Stimulated activated naive CD8-positive, alpha-beta T cell treated with anti-CD3 and anti-CD28 coated beads, Interleukin-15, Interleukin-2, amounts not matched to agents 100 ng/mL and 50 ng/mL, for 24 hours (primary cell): ENCODE data around the gene TYMP.

Experiments
- H3K27ac Mint-ChIP-seq: one replicate; pipeline ENCODE4 v1.8.0; 2021; ENCODE audit warnings: mild to moderate bottlenecking, mixed read lengths
- H3K27me3 Mint-ChIP-seq: one replicate; pipeline ENCODE4 v1.8.0; 2021; ENCODE audit warnings: mixed read lengths
- H3K36me3 Mint-ChIP-seq: one replicate; pipeline ENCODE4 v1.8.0; 2021; ENCODE audit warnings: low read depth, mixed read lengths
- H3K4me1 Mint-ChIP-seq: one replicate; pipeline ENCODE4 v1.8.0; 2021; ENCODE audit warnings: low read depth, mixed read lengths
- H3K4me3 Mint-ChIP-seq: one replicate; pipeline ENCODE4 v1.8.0; 2021; ENCODE audit warnings: mild to moderate bottlenecking, mixed read lengths
- H3K9me3 Mint-ChIP-seq: one replicate; pipeline ENCODE4 v1.8.0; 2021; ENCODE audit warnings: mixed read lengths

The TYMP gene

GRCh38 chr22:50529897-50530579, at the start of gene TYMP:
TSS of gene TYMP (minus strand) at chr22:50530012. CDS start at chr22:50529709, 303 bp downstream.
- peak within 1 kb of the TSS; percentile 96 for H3K27ac Mint-ChIP-seq
- peaks cover 15% of the 10 kb centered on the region for H3K36me3 Mint-ChIP-seq
- H3K27me3 Mint-ChIP-seq = no peaks in the 10 kb centered on the region

DNA sequence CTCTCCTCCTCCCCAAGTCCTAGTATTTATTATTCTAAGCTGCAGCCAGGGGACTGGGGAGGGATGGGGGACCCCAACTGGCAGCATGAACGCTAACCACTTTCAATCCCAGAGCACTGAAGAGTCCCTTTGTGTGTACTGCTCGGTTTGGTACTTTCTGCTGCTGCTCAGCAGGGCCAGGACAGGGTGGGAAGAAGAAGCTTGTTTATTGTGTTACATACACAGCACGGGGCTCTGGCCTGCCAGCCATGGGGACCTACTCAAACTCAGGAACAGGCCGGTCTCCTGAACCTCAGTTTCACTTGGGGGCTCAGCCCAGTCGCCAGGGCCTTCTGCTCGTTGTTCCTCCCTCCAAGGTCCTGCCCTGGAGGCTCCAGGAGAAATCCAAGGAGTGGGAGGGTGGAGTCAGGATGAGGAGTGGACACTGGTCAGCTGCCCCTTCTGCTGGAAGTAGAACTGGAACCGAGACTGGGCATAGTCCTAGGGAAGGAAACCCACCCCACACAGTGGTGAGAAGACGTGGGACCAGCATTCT, 49.0 kb upstream of the TYMP start:
- Mint-ChIP-seq H3K36me3 (peaks cover 12% of the 10 kb centered on the region), H3K27ac (no peak overlapping the region), H3K4me1 (peaks cover 24% of the 10 kb centered on the region), H3K9me3 (no peaks in the 10 kb centered on the region), H3K4me3 (no peak overlapping the region), H3K27me3 (no peaks in the 10 kb centered on the region)

More at GRCh38 chr22:50529897-50530579, at the start of gene TYMP:
- H3K9me3 Mint-ChIP-seq = no peaks in the 10 kb centered on the region
- H3K4me3 Mint-ChIP-seq = peak within 1 kb of the TSS; percentile 92
- H3K4me1 Mint-ChIP-seq = peaks cover 43% of the 10 kb centered on the region

DNA sequence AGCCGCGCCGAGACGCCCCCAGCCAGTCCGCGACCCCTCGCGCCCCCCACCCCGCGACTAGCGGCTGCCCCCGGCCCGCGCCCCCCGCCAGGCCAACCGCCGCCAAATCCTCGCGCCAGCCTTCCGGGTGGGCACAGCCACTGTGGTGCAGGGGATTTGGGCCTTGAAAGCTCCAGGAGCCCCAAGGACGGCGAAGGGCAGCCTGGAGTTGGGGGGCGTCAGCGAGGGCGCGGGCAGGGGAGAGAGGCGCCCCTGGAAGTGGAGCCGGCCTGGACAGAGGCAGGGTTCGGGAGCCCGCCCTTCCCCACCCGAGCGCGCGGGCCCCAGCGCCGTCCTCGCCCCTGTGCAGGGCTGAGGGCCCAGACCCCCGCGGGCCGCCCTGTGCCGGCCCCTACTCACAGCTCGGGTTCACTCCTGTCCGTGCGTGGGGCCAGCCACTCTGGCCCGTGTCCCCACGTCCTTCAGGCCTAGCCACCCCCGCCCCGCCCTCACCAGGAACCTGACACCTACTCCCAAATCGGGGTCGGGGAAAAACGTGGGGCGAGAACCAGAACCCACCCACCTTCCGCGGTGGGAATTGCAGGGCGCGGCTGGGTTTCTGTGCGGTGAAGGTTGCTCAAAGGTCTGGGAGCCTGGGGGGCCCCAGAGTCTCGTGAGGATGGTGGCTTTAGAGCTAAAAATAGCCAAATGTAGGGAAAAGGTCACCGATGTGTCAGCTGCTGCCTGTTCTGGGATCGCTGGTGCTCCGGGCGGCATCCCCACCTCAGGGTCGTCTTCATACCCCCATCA, 48.4 kb upstream of the TYMP start, which contains the start of gene CPT1B:
TSS of gene CPT1B (minus strand) at position 441 of the 789 bp plus-strand sequence. CDS start 512 bp downstream, outside the sequence.
- peak within 1 kb of the TSS; percentile 26 for H3K4me3 Mint-ChIP-seq
- peaks cover 12% of the 10 kb centered on the region for H3K36me3 Mint-ChIP-seq
- H3K9me3 Mint-ChIP-seq = no peaks in the 10 kb centered on the region
- no peak within 1 kb of the TSS for H3K27ac Mint-ChIP-seq
- peaks cover 17% of the 10 kb centered on the region for H3K4me1 Mint-ChIP-seq
- H3K27me3 Mint-ChIP-seq = no peaks in the 10 kb centered on the region

DNA sequence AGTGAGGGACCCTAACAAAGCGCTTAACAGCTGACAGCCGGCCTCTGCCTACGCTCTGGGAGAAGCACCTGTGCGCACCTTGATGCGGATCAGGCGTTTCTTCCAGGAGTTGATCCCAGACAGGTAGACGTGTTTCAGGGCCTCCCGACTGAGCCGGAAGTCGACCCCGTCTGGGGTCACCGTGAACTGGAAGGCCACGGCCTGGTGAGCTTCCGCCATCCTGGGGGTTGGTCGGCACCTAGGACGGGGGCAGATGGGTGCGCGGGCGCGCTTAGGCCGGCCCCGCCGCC, 47.8 kb upstream of the TYMP start:
- peaks cover 12% of the 10 kb centered on the region for H3K36me3 Mint-ChIP-seq

DNA sequence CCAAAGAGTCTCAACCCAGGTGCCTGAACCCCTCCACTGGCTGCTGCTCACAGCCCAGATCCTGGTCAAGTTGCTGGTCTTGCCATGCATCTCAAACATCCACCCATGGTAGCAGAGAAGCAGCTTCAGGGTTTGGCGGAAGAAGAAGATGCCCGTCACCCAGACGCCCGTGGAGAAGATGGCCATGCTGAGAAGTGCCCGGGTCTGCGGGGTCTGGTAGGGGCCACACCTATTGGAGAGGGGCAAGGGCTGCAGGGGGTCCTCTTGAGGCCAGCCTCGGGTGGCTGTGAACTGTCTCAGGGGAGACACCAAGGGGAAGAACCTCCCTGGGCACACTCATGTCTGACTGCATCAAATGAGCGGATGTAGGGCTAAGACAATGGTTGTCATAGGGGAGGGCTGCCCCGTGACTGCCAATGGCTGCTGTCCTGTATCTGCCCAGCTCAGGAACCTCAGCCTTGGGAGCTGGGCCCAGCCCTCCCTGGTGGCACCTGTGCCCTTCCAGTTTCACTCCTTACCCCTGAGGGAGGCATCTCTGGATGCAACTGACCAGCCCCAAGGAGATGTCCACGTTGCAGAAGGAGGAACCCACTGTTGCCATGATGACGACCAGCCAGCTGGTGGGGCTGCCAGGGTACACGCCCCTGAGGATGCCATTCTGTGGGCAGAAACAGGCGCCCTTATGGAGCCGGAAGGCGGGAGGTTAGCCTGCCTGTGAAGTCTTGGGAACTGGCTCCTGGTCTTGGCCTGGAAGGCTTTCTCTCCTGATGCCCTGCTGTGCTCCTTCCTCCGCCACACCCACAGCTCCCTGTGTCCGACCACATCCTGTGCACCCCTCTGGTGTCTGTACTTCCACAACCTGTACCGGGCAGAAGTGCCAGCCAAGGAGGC, 47.2 kb upstream of the TYMP start:
- peak overlapping the region; percentile 26 for H3K4me3 Mint-ChIP-seq

More for the DNA sequence above, 47.8 kb upstream of the TYMP start:
- H3K27ac Mint-ChIP-seq = no peak overlapping the region
- H3K4me3 Mint-ChIP-seq = peak overlapping the region; percentile 26
- no peaks in the 10 kb centered on the region for H3K9me3 Mint-ChIP-seq
- H3K27me3 Mint-ChIP-seq = no peaks in the 10 kb centered on the region
- H3K4me1 Mint-ChIP-seq = peaks cover 17% of the 10 kb centered on the region

GRCh38 chr22:50576070-50576469, 46.3 kb upstream of the TYMP start:
- no peaks in the 10 kb centered on the region for H3K27me3 Mint-ChIP-seq
- no peaks in the 10 kb centered on the region for H3K9me3 Mint-ChIP-seq
- peaks cover 9% of the 10 kb centered on the region for H3K4me1 Mint-ChIP-seq
- no peak overlapping the region for H3K4me3 Mint-ChIP-seq
- peaks cover 15% of the 10 kb centered on the region for H3K36me3 Mint-ChIP-seq
- no peak overlapping the region for H3K27ac Mint-ChIP-seq

More for the DNA sequence above, 47.2 kb upstream of the TYMP start:
- Mint-ChIP-seq H3K36me3 (peaks cover 18% of the 10 kb centered on the region), H3K27ac (no peak overlapping the region), H3K4me1 (peaks cover 17% of the 10 kb centered on the region), H3K9me3 (no peaks in the 10 kb centered on the region), H3K27me3 (no peaks in the 10 kb centered on the region)

DNA sequence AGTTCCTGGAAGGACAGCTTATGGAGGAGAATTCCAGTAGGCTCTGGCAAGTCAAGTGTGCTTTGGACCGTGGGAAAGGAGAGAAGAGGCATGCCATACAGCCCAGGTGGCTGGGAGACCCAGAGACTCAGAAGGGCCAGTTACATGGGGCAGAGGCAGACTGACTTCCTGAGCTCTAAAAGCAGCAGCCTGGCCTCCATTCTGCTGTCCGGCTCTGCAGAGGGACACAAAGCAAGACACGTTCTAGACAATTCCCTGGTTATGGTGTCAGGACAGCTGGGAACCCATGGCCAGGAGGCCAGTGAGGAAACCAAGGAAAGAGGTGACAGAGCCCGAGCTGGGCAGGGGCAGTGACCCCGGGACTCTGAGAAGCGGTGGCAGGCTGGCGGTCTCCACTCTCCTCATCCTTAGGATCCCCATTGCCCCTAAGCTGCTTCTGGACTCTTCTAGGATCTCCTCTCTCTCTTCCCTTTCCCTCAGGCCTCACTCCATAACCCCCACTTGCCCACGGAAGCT, 45.7 kb upstream of the TYMP start:
- Mint-ChIP-seq H3K9me3 (no peaks in the 10 kb centered on the region), H3K36me3 (peaks cover 18% of the 10 kb centered on the region)

DNA sequence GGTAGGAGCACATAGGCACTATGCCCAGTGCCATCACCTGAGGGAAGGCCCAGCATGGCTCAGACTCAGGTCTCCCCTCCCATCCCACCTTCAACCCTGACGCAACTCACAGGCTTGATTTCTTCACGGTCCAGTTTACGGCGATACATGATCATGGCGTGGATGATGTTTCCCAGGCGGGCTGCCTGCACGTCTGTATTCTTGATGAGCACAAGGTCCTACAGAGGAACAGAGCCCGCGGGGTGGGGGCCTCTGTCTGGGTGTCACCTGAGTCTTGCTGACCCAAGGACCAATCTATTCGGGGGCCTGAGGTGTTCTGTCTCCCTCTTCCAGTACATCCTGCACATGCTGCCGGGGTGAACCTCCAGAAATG, 44.6 kb upstream of the TYMP start:
- Mint-ChIP-seq H3K36me3 (peaks cover 25% of the 10 kb centered on the region), H3K9me3 (no peaks in the 10 kb centered on the region), H3K27ac (no peak overlapping the region), H3K4me3 (no peak overlapping the region), H3K27me3 (no peaks in the 10 kb centered on the region), H3K4me1 (peaks cover 5% of the 10 kb centered on the region)

More for the DNA sequence above, 45.7 kb upstream of the TYMP start:
- H3K4me3 Mint-ChIP-seq = no peak overlapping the region
- H3K27ac Mint-ChIP-seq = no peak overlapping the region
- peaks cover 9% of the 10 kb centered on the region for H3K4me1 Mint-ChIP-seq
- H3K27me3 Mint-ChIP-seq = no peaks in the 10 kb centered on the region

DNA sequence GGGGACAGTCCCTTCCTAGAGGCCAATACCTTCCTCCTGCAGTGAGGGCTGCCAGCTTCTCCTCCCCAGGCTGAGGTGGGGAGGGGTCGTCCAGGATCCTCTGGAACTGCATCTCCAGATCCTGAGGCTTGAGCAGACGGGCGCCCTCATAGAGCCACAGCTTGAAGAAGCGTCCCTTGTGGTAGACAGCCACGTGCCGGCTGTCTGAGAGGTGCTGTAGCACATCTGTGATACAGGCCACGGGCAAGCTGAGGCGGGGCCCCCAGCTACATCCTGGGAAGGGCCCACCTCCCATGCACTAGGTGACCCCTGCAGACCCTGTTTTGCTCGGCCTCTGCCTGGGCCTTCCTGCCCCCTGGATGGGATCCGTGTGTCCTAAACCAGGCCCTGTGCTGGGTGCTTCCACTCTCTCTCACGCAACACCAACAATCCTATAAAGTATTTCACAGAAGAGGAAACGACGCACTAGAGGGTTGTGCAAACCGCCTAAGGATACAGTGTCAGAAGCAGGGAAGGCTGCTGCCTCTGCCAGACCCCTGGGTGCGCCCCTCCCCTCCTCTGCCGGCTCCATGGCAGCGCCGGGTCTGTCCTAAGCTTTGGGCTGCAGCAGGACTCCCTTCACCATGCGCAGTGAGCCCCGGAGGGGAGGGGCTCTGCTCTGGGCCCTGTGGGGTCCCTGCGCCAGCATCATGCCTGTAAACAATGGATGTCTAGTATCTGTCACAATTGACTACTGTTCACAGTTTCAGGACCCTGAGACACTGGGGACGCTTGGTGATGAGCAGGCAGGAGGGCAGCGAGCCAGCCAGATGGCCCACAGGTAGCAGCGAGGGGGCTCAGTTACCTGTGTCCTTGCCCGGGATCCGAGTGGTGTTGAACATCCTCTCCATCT, 43.9 kb upstream of the TYMP start:
- Mint-ChIP-seq H3K4me1 (peaks cover 5% of the 10 kb centered on the region), H3K27me3 (no peaks in the 10 kb centered on the region), H3K9me3 (no peaks in the 10 kb centered on the region), H3K36me3 (peaks cover 28% of the 10 kb centered on the region), H3K27ac (no peak overlapping the region), H3K4me3 (no peak overlapping the region)

DNA sequence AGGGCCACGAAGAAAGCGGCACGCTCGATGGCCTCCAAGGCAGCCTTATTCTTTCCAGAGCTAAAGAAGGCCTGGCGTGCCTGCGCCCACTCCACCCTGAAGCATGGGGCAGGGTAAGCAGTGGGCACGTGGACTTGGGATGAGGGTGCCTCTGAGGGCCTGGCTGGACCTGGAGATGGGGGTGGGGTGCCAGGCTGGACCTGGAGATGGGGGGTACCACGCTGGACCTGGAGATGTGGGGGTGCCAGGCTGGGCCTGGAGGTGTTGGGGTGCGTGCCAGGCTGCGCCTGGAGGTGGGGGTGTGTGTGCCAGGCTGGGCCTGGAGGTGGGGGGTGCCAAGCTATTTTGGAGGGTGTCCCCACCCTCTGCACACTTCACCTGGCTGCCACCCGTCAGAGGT, 43.2 kb upstream of the TYMP start:
- no peaks in the 10 kb centered on the region for H3K9me3 Mint-ChIP-seq
- peaks cover 5% of the 10 kb centered on the region for H3K4me1 Mint-ChIP-seq
- H3K4me3 Mint-ChIP-seq = no peak overlapping the region
- H3K27ac Mint-ChIP-seq = no peak overlapping the region
- H3K27me3 Mint-ChIP-seq = no peaks in the 10 kb centered on the region
- H3K36me3 Mint-ChIP-seq = peaks cover 29% of the 10 kb centered on the region

- Mint-ChIP-seq H3K36me3 (peaks cover 29% of the 10 kb centered on the region), H3K27me3 (no peaks in the 10 kb centered on the region), H3K9me3 (no peaks in the 10 kb centered on the region), H3K27ac (no peak overlapping the region), H3K4me1 (no peaks in the 10 kb centered on the region), H3K4me3 (no peak overlapping the region)
These were observed 41.7 kb upstream of the TYMP start for GRCh38 chr22:50571264-50572175.

GRCh38 chr22:50570861-50571260, 41.0 kb upstream of the TYMP start:
- no peak overlapping the region for H3K27ac Mint-ChIP-seq

More at GRCh38 chr22:50570861-50571260, 41.0 kb upstream of the TYMP start:
- no peaks in the 10 kb centered on the region for H3K4me1 Mint-ChIP-seq
- no peaks in the 10 kb centered on the region for H3K27me3 Mint-ChIP-seq
- H3K9me3 Mint-ChIP-seq = no peaks in the 10 kb centered on the region
- peaks cover 26% of the 10 kb centered on the region for H3K36me3 Mint-ChIP-seq
- no peak overlapping the region for H3K4me3 Mint-ChIP-seq
